Measurements from ENCODE around the gene GUK1.

The GUK1 gene

GRCh38 chr1:228105996-228106799 lies 33.9 kb upstream of the GUK1 start:
- Histone ChIP-seq H3K4ac (ENCODE audit: low read depth in 1 of 2, low read length in 2 of 2) (no peak overlapping the region), H3K14ac (ENCODE audit: low read length in 2 of 2) (no peak overlapping the region), H3K27me3 (ENCODE audit: control insufficient read depth in 1 of 2, insufficient read depth in 1 of 2, low read length in 2 of 2) (no peaks in the 10 kb centered on the region), H3K36me3 (ENCODE audit: control insufficient read depth in 1 of 2, insufficient read depth in 2 of 2, low read depth in 1 of 2, low read length in 2 of 2) (peaks cover 27 to 38% of the 10 kb centered on the region in 2 experiments), H2BK12ac (ENCODE audit: low read length in 2 of 2) (no peak overlapping the region), H2AK5ac (ENCODE audit: low read length, severe bottlenecking) (no peak overlapping the region), H3K4me3 (ENCODE audit: insufficient read depth in 1 of 2, low read depth in 1 of 2, low read length in 2 of 2) (no peak overlapping the region), H3K18ac (ENCODE audit: low read depth in 1 of 2, low read length in 2 of 2) (no peak overlapping the region), H3K23ac (ENCODE audit: low read length in 2 of 2) (no peak overlapping the region), H2BK120ac (ENCODE audit: low read depth, low read length) (no peak overlapping the region), H4K8ac (ENCODE audit: low read length) (no peak overlapping the region), H3K27ac (ENCODE audit: low read length, poor library complexity, severe bottlenecking) (no peak overlapping the region), H2BK15ac (ENCODE audit: low read depth, poor library complexity, severe bottlenecking) (no peak overlapping the region), H2BK5ac (ENCODE audit: low read depth, low read length, poor library complexity, severe bottlenecking) (no peak overlapping the region), H2AFZ (ENCODE audit: low read depth, low read length) (no peak overlapping the region), H3K79me1 (replicated peaks; ENCODE audit: low read length, poor library complexity, severe bottlenecking) (peaks cover 34% of the 10 kb centered on the region), H4K91ac (ENCODE audit: low read length) (no peak overlapping the region), H3K4me2 (ENCODE audit: low read length, poor library complexity, severe bottlenecking) (no peak overlapping the region), H3K4me1 (ENCODE audit: control insufficient read depth, insufficient read depth, low read depth, low read length) (peaks cover 36% of the 10 kb centered on the region), H3K9me3 (ENCODE audit: control insufficient read depth, low read length) (no peaks in the 10 kb centered on the region), H3K9ac (ENCODE audit: low read length) (no peak overlapping the region)
- WGBS = 90% methylated on average over 8 of the region's 8 CpGs
- no peak for DNase-seq

GRCh38 chr1:228106800-228107054 lies 33.4 kb upstream of the GUK1 start:
- Histone ChIP-seq H3K9ac (ENCODE audit: low read length) (no peak overlapping the region), H2BK5ac (ENCODE audit: low read depth, low read length, poor library complexity, severe bottlenecking) (no peak overlapping the region), H2AFZ (ENCODE audit: low read depth, low read length) (no peak overlapping the region), H3K14ac (ENCODE audit: low read length in 2 of 2) (no peak overlapping the region), H4K91ac (ENCODE audit: low read length) (no peak overlapping the region), H3K9me3 (ENCODE audit: control insufficient read depth, low read length) (no peaks in the 10 kb centered on the region), H2AK5ac (ENCODE audit: low read length, severe bottlenecking) (no peak overlapping the region), H3K36me3 (ENCODE audit: control insufficient read depth in 1 of 2, insufficient read depth in 2 of 2, low read depth in 1 of 2, low read length in 2 of 2) (peaks cover 23 to 33% of the 10 kb centered on the region in 2 experiments), H3K27ac (ENCODE audit: low read length, poor library complexity, severe bottlenecking) (no peak overlapping the region), H2BK15ac (ENCODE audit: low read depth, poor library complexity, severe bottlenecking) (no peak overlapping the region), H3K23ac (ENCODE audit: low read length in 2 of 2) (no peak overlapping the region), H3K4me1 (ENCODE audit: control insufficient read depth, insufficient read depth, low read depth, low read length) (peaks cover 32% of the 10 kb centered on the region), H3K4me3 (ENCODE audit: insufficient read depth in 1 of 2, low read depth in 1 of 2, low read length in 2 of 2) (no peak overlapping the region), H3K79me1 (replicated peaks; ENCODE audit: low read length, poor library complexity, severe bottlenecking) (peaks cover 32% of the 10 kb centered on the region), H3K18ac (ENCODE audit: low read depth in 1 of 2, low read length in 2 of 2) (no peak overlapping the region), H2BK120ac (ENCODE audit: low read depth, low read length) (no peak overlapping the region), H2BK12ac (ENCODE audit: low read length in 2 of 2) (no peak overlapping the region), H3K4ac (ENCODE audit: low read depth in 1 of 2, low read length in 2 of 2) (no peak overlapping the region), H3K27me3 (ENCODE audit: control insufficient read depth in 1 of 2, insufficient read depth in 1 of 2, low read length in 2 of 2) (no peaks in the 10 kb centered on the region), H4K8ac (ENCODE audit: low read length) (no peak overlapping the region), H3K4me2 (ENCODE audit: low read length, poor library complexity, severe bottlenecking) (no peak overlapping the region)
- DNase-seq = no peak
- WGBS = 97% methylated on average over 9 of the region's 9 CpGs

- no peak overlapping the region for H3K9ac ChIP-seq (ENCODE audit: low read length)
- no peak overlapping the region for H2BK15ac ChIP-seq (ENCODE audit: low read depth, poor library complexity, severe bottlenecking)
- H2BK5ac ChIP-seq (ENCODE audit: low read depth, low read length, poor library complexity, severe bottlenecking) = no peak overlapping the region
- H2BK12ac ChIP-seq (ENCODE audit: low read length in 2 of 2) = no peak overlapping the region
- peaks cover 26% of the 10 kb centered on the region for H3K4me1 ChIP-seq (ENCODE audit: control insufficient read depth, insufficient read depth, low read depth, low read length)
- H3K18ac ChIP-seq (ENCODE audit: low read depth in 1 of 2, low read length in 2 of 2) = no peak overlapping the region
- WGBS = 96% methylated on average over 19 of the region's 19 CpGs
- H3K27me3 ChIP-seq (ENCODE audit: control insufficient read depth in 1 of 2, insufficient read depth in 1 of 2, low read length in 2 of 2) = no peaks in the 10 kb centered on the region
- H3K4me2 ChIP-seq (ENCODE audit: low read length, poor library complexity, severe bottlenecking) = no peak overlapping the region
- H4K91ac ChIP-seq (ENCODE audit: low read length) = peak overlapping the region; percentile 34
- no peak overlapping the region for H2AK5ac ChIP-seq (ENCODE audit: low read length, severe bottlenecking)
- H3K79me1 ChIP-seq (replicated peaks; ENCODE audit: low read length, poor library complexity, severe bottlenecking) = peaks cover 30% of the 10 kb centered on the region
- no peak overlapping the region for H3K23ac ChIP-seq (ENCODE audit: low read length in 2 of 2)
- H3K36me3 ChIP-seq (ENCODE audit: control insufficient read depth in 1 of 2, insufficient read depth in 2 of 2, low read depth in 1 of 2, low read length in 2 of 2) = peaks cover 23 to 33% of the 10 kb centered on the region in 2 experiments
- no peak overlapping the region for H2BK120ac ChIP-seq (ENCODE audit: low read depth, low read length)
- no peak overlapping the region for H3K4ac ChIP-seq (ENCODE audit: low read depth in 1 of 2, low read length in 2 of 2)
- peak overlapping the region in 1 of 2 experiments; percentile 85 for H3K4me3 ChIP-seq (ENCODE audit: insufficient read depth in 1 of 2, low read depth in 1 of 2, low read length in 2 of 2)
- no peaks in the 10 kb centered on the region for H3K9me3 ChIP-seq (ENCODE audit: control insufficient read depth, low read length)
- no peak for DNase-seq
- H4K8ac ChIP-seq (ENCODE audit: low read length) = no peak overlapping the region
- H3K14ac ChIP-seq (ENCODE audit: low read length in 2 of 2) = no peak overlapping the region
- no peak overlapping the region for H2AFZ ChIP-seq (ENCODE audit: low read depth, low read length)
- H3K27ac ChIP-seq (ENCODE audit: low read length, poor library complexity, severe bottlenecking) = no peak overlapping the region
Observed at GRCh38 chr1:228107636-228108035, 32.4 kb upstream of the GUK1 start.

- no peak overlapping the region for H3K23ac ChIP-seq (ENCODE audit: low read length in 2 of 2)
- H3K27ac ChIP-seq (ENCODE audit: low read length, poor library complexity, severe bottlenecking) = no peak overlapping the region
- no peak overlapping the region for H4K91ac ChIP-seq (ENCODE audit: low read length)
- H3K79me1 ChIP-seq (replicated peaks; ENCODE audit: low read length, poor library complexity, severe bottlenecking) = peaks cover 30% of the 10 kb centered on the region
- H3K4me1 ChIP-seq (ENCODE audit: control insufficient read depth, insufficient read depth, low read depth, low read length) = peaks cover 26% of the 10 kb centered on the region
- H2BK12ac ChIP-seq (ENCODE audit: low read length in 2 of 2) = no peak overlapping the region
- H3K14ac ChIP-seq (ENCODE audit: low read length in 2 of 2) = no peak overlapping the region
- DNase-seq = no peak
- H2AFZ ChIP-seq (ENCODE audit: low read depth, low read length) = no peak overlapping the region
- peak overlapping the region; percentile 85 to 99 for H3K4me3 ChIP-seq (ENCODE audit: insufficient read depth in 1 of 2, low read depth in 1 of 2, low read length in 2 of 2)
- H3K18ac ChIP-seq (ENCODE audit: low read depth in 1 of 2, low read length in 2 of 2) = no peak overlapping the region
- H3K4me2 ChIP-seq (ENCODE audit: low read length, poor library complexity, severe bottlenecking) = peak overlapping the region; percentile 68
- H2AK5ac ChIP-seq (ENCODE audit: low read length, severe bottlenecking) = no peak overlapping the region
- H3K4ac ChIP-seq (ENCODE audit: low read depth in 1 of 2, low read length in 2 of 2) = no peak overlapping the region
- no peak overlapping the region for H2BK120ac ChIP-seq (ENCODE audit: low read depth, low read length)
- H2BK15ac ChIP-seq (ENCODE audit: low read depth, poor library complexity, severe bottlenecking) = no peak overlapping the region
- no peak overlapping the region for H2BK5ac ChIP-seq (ENCODE audit: low read depth, low read length, poor library complexity, severe bottlenecking)
- no peaks in the 10 kb centered on the region for H3K9me3 ChIP-seq (ENCODE audit: control insufficient read depth, low read length)
- H3K36me3 ChIP-seq (ENCODE audit: control insufficient read depth in 1 of 2, insufficient read depth in 2 of 2, low read depth in 1 of 2, low read length in 2 of 2) = peaks cover 23 to 33% of the 10 kb centered on the region in 2 experiments
- H4K8ac ChIP-seq (ENCODE audit: low read length) = peak overlapping the region; percentile 7
- WGBS = 87% methylated on average over 9 of the region's 11 CpGs
- H3K9ac ChIP-seq (ENCODE audit: low read length) = peak overlapping the region; percentile 93
- H3K27me3 ChIP-seq (ENCODE audit: control insufficient read depth in 1 of 2, insufficient read depth in 1 of 2, low read length in 2 of 2) = no peaks in the 10 kb centered on the region
Observed at GRCh38 chr1:228108055-228108690, 31.9 kb upstream of the GUK1 start.
